Caco-2 (cell line): ENCODE results near the gene FTCD. TPM values are rescaled to one million over a fixed set of nuclear protein-coding genes. Genes with fewer than 3 reads are reported as not detected.

Experiments used
- BruUV-seq: library from RNA; stranded (reverse); fragments of 400-500 nt; replicated peaks from 2 replicates; lab custom pipeline; 2021; lab: Mats Ljungman, UMichigan
- CTCF ChIA-PET: fragments of 300-600 bp; sonication (Branson Sonifier 250); formaldehyde crosslinking; loops from one replicate; lab custom pipeline; 2022; ENCODE audit warnings: antibody characterized with exemption; lab: Charles Lee
- POLR2A ChIA-PET: fragments of 300-600 bp; sonication (Branson Sonifier 250); formaldehyde crosslinking; loops from one replicate; lab custom pipeline; 2022; ENCODE audit warnings: antibody characterized with exemption; lab: Charles Lee
- DNase-seq, 2 experiments: peaks; one replicate each; pipeline versions ENCODE4 v3.0.0 to v3.0.0-alpha.2; 2020 to 2022
- H3K27me3 ChIP-seq: replicated peaks from 2 replicates; pipeline ENCODE4 v1.6.0; 2011; ENCODE audit warnings: low read length; ENCODE audit not compliant: control insufficient read depth, insufficient read depth
- H3K36me3 ChIP-seq: 2 replicates; pipeline ENCODE4 v1.5.1; 2011; ENCODE audit warnings: low read length; ENCODE audit not compliant: control insufficient read depth, insufficient read depth
- H3K4me1 ChIP-seq: fragments of 250-450 bp; sonication (Bioruptor Pico); 2 replicates; pipeline ENCODE4 v1.5.1; 2020; ENCODE audit warnings: mild to moderate bottlenecking
- H3K4me3 ChIP-seq: 2 replicates; pipeline ENCODE4 v1.5.1; 2011; ENCODE audit warnings: low read depth, mild to moderate bottlenecking, control low read depth, low read length
- H3K9me3 ChIP-seq: fragments of 250-450 bp; sonication (Bioruptor Pico); 2 replicates; pipeline ENCODE4 v1.5.1; 2020; ENCODE audit warnings: mild to moderate bottlenecking, moderate library complexity
- H3K27ac Mint-ChIP-seq: one replicate; pipeline ENCODE4 v1.8.0; 2022; ENCODE audit warnings: mixed read lengths; ENCODE audit not compliant: unreplicated experiment
- H3K27me3 Mint-ChIP-seq: one replicate; pipeline ENCODE4 v1.8.0; 2022; ENCODE audit warnings: mixed read lengths; ENCODE audit not compliant: insufficient read depth, unreplicated experiment
- H3K36me3 Mint-ChIP-seq: one replicate; pipeline ENCODE4 v1.8.0; 2022; ENCODE audit warnings: mild to moderate bottlenecking, mixed read lengths; ENCODE audit not compliant: insufficient read depth, unreplicated experiment
- H3K4me1 Mint-ChIP-seq: one replicate; pipeline ENCODE4 v1.8.0; 2022; ENCODE audit warnings: low read depth, mixed read lengths; ENCODE audit not compliant: unreplicated experiment
- H3K4me3 Mint-ChIP-seq: one replicate; pipeline ENCODE4 v1.8.0; 2022; ENCODE audit warnings: mild to moderate bottlenecking, moderate library complexity, mixed read lengths; ENCODE audit not compliant: unreplicated experiment
- H3K9me3 Mint-ChIP-seq: one replicate; pipeline ENCODE4 v1.8.0; 2022; ENCODE audit warnings: mixed read lengths; ENCODE audit not compliant: unreplicated experiment
- intact Hi-C: fragments of 100-400 bp; cut with micrococcal nuclease; formaldehyde crosslinking; loops from one replicate; pipeline ENCODE4 v1.10.0; 2022; ENCODE audit not compliant: unreplicated experiment
- total RNA-seq: library from RNA; stranded (reverse); gene quantifications from 2 replicates; pipeline ENCODE4 v1.2.3, GENCODE V29; 2022
- TF ChIP-seq, protein P1 (sequence below), 2 experiments: fragments of 200-600 bp in 1 of 2; IDR thresholded peaks; 1 replicate in 1 of 2; 2 replicates in 1 of 2; pipeline versions ENCODE4 v1.5.1 to v1.8.0; 2011 to 2022; ENCODE audit warnings: antibody characterized with exemption in 1 of 2, control low read depth in 1 of 2, inconsistent platforms in 1 of 2, low read depth in 1 of 2, low read length in 1 of 2, mild to moderate bottlenecking in 1 of 2, moderate library complexity in 1 of 2; ENCODE audit not compliant: insufficient read depth in 1 of 2, severe bottlenecking in 1 of 2, unreplicated experiment in 1 of 2

Gene FTCD
- total RNA-seq, 1 experiment from 2014 or later = 3.5 TPM

DNA sequence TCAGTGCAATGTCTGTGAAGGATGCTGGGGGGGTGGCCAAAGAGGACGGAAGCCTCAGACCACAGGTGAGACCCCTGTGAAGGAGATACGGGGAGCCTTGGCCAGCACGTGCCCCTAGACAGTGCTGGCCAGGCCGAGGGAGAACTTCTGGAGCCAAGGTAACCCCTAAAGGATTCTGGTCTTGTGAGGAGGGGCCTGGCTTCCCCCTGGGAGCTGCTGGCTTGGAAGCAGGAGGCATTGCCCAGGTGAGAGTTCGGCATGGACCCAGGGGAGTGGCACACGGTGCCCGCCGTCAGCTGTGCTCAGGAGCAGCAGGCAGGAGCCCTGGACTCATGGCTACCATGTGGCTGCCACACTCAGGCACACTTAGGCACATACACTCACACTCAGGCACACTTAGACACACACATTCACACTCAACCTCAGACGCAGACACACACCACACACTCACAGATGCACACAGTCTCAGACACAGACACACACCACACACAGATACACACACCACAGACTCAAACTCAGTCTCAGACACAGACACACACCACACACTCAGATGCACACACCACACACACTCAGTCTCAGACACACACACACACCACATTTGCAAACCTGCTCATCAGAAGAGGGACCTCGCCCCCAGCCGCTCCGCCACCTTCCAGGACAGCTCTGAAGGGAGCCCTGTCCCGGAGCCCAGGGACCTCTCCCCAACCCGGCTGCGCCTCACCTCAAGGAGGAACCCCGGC is 58.6 kb downstream of the FTCD start:
- ChIA-PET CTCF (interaction anchor here (0.6 to 0.7 kb wide), 2 partner anchors 47 to 115 kb away, joined by 3 to 5 read pairs; partner anchors contain the start of gene COL6A1), POLR2A (no interaction called here)
- BruUV-seq = no TSS peak
- Mint-ChIP-seq H3K36me3 (no peaks in the 10 kb centered on the region), H3K4me1 (no peaks in the 10 kb centered on the region), H3K27ac (no peak overlapping the region), H3K27me3 (peaks cover 3% of the 10 kb centered on the region), H3K9me3 (no peaks in the 10 kb centered on the region), H3K4me3 (peak overlapping the region; percentile 21)
- H3K27me3 ChIP-seq = no peaks in the 10 kb centered on the region; the same call in 1 of the 2 replicates
- DNase-seq = peak in 1 of 2 experiments; percentile 32
- no peaks in the 10 kb centered on the region for H3K9me3 ChIP-seq
- TF ChIP-seq, protein P1, sequence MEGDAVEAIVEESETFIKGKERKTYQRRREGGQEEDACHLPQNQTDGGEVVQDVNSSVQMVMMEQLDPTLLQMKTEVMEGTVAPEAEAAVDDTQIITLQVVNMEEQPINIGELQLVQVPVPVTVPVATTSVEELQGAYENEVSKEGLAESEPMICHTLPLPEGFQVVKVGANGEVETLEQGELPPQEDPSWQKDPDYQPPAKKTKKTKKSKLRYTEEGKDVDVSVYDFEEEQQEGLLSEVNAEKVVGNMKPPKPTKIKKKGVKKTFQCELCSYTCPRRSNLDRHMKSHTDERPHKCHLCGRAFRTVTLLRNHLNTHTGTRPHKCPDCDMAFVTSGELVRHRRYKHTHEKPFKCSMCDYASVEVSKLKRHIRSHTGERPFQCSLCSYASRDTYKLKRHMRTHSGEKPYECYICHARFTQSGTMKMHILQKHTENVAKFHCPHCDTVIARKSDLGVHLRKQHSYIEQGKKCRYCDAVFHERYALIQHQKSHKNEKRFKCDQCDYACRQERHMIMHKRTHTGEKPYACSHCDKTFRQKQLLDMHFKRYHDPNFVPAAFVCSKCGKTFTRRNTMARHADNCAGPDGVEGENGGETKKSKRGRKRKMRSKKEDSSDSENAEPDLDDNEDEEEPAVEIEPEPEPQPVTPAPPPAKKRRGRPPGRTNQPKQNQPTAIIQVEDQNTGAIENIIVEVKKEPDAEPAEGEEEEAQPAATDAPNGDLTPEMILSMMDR (IDR thresholded peaks at IDR 0.05; ENCODE audit: insufficient read depth in 1 of 2, low read depth in 1 of 2, low read length in 1 of 2, severe bottlenecking in 1 of 2, unreplicated experiment in 1 of 2) = no peak
- H3K4me3 ChIP-seq = no peak overlapping the region
- no peaks in the 10 kb centered on the region for H3K36me3 ChIP-seq
- intact Hi-C loops = loop anchor here (5.0 kb wide), 1 partner anchor 124 kb away; no protein-coding TSS in a partner anchor
- no peaks in the 10 kb centered on the region for H3K4me1 ChIP-seq

DNA sequence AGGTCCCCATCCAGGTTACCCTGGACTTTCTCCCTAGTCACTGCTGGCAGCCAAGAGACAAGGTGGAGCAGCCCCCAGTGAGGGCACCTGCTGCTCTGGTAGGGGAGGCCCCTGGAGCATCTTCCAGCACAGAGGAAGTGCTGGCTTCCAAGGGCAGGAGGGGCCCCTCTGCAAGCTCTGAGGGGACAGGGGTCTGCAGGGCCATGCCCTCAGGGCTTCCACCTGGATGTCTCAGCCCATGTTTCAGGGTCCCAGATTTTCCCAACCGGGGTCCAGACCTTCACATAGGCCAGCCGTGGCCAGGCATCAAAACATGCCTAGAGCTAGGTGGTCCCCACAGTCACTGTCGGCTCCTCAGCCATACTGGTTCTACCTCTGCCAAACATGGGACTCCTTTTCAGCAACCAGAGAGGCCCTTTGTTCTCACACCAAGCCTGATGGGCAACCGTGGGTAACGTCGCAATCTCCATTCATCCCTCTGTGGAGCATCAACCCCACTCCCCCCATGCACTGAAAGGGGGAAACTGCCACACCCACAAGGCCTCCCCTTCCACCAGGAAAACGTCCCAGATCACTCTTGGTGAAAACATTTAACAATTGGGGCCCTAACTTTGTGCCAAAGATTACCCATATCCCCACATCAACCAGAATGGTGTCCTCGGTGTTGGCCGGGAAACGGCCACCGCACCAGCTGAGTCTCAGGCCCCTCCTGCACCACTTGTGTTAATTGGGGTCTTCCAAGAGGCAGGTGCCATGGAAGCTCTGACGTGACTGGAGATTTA is 59.4 kb downstream of the FTCD start:
- Histone ChIP-seq H3K27me3 (no peaks in the 10 kb centered on the region; the same call in 1 of the 2 replicates), H3K9me3 (no peaks in the 10 kb centered on the region), H3K4me1 (no peaks in the 10 kb centered on the region), H3K36me3 (no peaks in the 10 kb centered on the region), H3K4me3 (no peak overlapping the region)
- Mint-ChIP-seq H3K4me1 (no peaks in the 10 kb centered on the region), H3K27me3 (peaks cover 3% of the 10 kb centered on the region), H3K4me3 (peak overlapping the region; percentile 21), H3K27ac (no peak overlapping the region), H3K36me3 (no peaks in the 10 kb centered on the region), H3K9me3 (peaks cover 6% of the 10 kb centered on the region)
- ChIA-PET POLR2A (no interaction called here), CTCF (interaction anchor here (0.7 kb wide), 1 partner anchor 48 kb away, joined by 3 read pairs; no protein-coding TSS in a partner anchor)
- intact Hi-C loops = loop anchor here (5.0 kb wide), 1 partner anchor 124 kb away; no protein-coding TSS in a partner anchor
- BruUV-seq = no TSS peak
- TF ChIP-seq, protein P1 (IDR thresholded peaks at IDR 0.05; ENCODE audit: insufficient read depth in 1 of 2, low read depth in 1 of 2, low read length in 1 of 2, severe bottlenecking in 1 of 2, unreplicated experiment in 1 of 2) = no peak
- DNase-seq = peak in 1 of 2 experiments; percentile 23

DNA sequence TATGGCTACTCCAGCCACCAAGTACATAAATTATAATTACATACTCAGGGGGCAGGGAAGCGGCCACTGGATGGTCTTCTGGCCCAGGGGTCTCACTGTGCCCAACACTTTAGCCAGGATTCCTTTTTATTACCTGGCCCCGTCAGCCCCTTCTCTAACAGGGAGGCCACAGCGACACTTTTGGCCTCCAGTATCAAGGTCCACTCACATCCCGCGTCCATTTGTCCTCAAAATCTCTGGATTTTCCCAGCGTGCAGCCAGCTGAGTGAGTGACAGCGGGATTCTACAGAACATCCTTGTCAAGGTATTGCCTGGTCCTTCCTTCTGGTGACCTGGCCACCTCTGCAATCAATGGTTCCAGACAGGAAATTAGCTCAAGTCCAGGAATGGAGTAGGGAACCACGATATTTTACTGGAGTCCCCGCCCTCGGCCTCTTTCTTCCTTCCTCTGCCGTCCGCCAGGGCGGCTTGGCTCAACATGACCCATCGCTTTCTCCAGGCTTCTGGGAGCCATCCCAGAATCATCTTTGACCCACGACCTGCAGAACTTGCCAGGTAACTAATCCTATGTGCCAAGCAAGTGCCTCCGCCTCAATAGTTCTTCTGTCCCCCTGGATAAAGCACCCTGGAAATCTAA is 60.2 kb downstream of the FTCD start:
- CTCF ChIA-PET = no interaction called here
- DNase-seq = no peak
- POLR2A ChIA-PET = no interaction called here
- H3K27me3 Mint-ChIP-seq = no peaks in the 10 kb centered on the region
- Histone ChIP-seq H3K9me3 (no peaks in the 10 kb centered on the region), H3K36me3 (no peaks in the 10 kb centered on the region), H3K4me1 (no peaks in the 10 kb centered on the region), H3K27me3 (no peaks in the 10 kb centered on the region), H3K4me3 (no peak overlapping the region)
- no peaks in the 10 kb centered on the region for H3K4me1 Mint-ChIP-seq
- no peak overlapping the region for H3K4me3 Mint-ChIP-seq
- H3K9me3 Mint-ChIP-seq = peaks cover 14% of the 10 kb centered on the region
- BruUV-seq = no TSS peak
- intact Hi-C loops = loop anchor here (5.0 kb wide), 1 partner anchor 123 kb away; no protein-coding TSS in a partner anchor
- TF ChIP-seq, protein P1 (IDR thresholded peaks at IDR 0.05; ENCODE audit: insufficient read depth in 1 of 2, low read depth in 1 of 2, low read length in 1 of 2, severe bottlenecking in 1 of 2, unreplicated experiment in 1 of 2) = no peak
- no peaks in the 10 kb centered on the region for H3K36me3 Mint-ChIP-seq
- no peak overlapping the region for H3K27ac Mint-ChIP-seq
